Measurements from ENCODE around the gene FBXL14.

The FBXL14 gene

GRCh38 chr12:1593174-1594005 lies 991 bp downstream of the FBXL14 start:
- peak; percentile 46 for DNase-seq (ENCODE audit: low read depth)

GRCh38 chr12:1592444-1593173 lies 1.8 kb downstream of the FBXL14 start:
- peak; percentile 74 for DNase-seq (ENCODE audit: low read depth)

GRCh38 chr12:1591543-1591942 lies 2.8 kb downstream of the FBXL14 start:
- DNase-seq (ENCODE audit: low read depth) = peak; percentile 40

GRCh38 chr12:1591034-1591433 lies 3.3 kb downstream of the FBXL14 start:
- peak; percentile 58 for DNase-seq (ENCODE audit: low read depth)

- DNase-seq (ENCODE audit: low read depth) = peak; percentile 56
Observed at GRCh38 chr12:1590221-1590979, 4.0 kb downstream of the FBXL14 start.

- DNase-seq (ENCODE audit: low read depth) = no peak
Observed at GRCh38 chr12:1588575-1588947, 5.8 kb downstream of the FBXL14 start.

- no peak for DNase-seq (ENCODE audit: low read depth)
Observed at GRCh38 chr12:1587927-1588574, 6.3 kb downstream of the FBXL14 start.

GRCh38 chr12:1584326-1584725 lies 10.1 kb downstream of the FBXL14 start:
- DNase-seq (ENCODE audit: low read depth) = no peak

GRCh38 chr12:1583421-1584078 lies 10.8 kb downstream of the FBXL14 start:
- peak; percentile 91 for DNase-seq (ENCODE audit: low read depth)

- DNase-seq (ENCODE audit: low read depth) = no peak
Observed at GRCh38 chr12:1582709-1583050, 11.7 kb downstream of the FBXL14 start.

- DNase-seq (ENCODE audit: low read depth) = no peak
Observed at GRCh38 chr12:1581973-1582708, 12.2 kb downstream of the FBXL14 start.

- DNase-seq (ENCODE audit: low read depth) = no peak
Observed at GRCh38 chr12:1580526-1580925, 13.9 kb downstream of the FBXL14 start.

- DNase-seq (ENCODE audit: low read depth) = peak; percentile 72
Observed at GRCh38 chr12:1579651-1580435, 14.5 kb downstream of the FBXL14 start.

GRCh38 chr12:1576410-1577241 lies 17.8 kb downstream of the FBXL14 start:
- peak; percentile 79 for DNase-seq (ENCODE audit: low read depth)

GRCh38 chr12:1575408-1576401 lies 18.7 kb downstream of the FBXL14 start:
- peak; percentile 58 for DNase-seq (ENCODE audit: low read depth)

- no peak for DNase-seq (ENCODE audit: low read depth)
Observed at GRCh38 chr12:1574865-1575259, 19.5 kb downstream of the FBXL14 start.

- DNase-seq (ENCODE audit: low read depth) = no peak
Observed at GRCh38 chr12:1573960-1574864, 20.2 kb downstream of the FBXL14 start.
